Memory B cell (primary cell): ENCODE data around the gene PTPRN2.

Experiments used
- ATAC-seq: fragments of 150-1000 bp; cut with Tn5 transposase; 2 replicates; pipeline ENCODE4 v1.10.0; 2021; ENCODE audit warnings: low read depth, mild to moderate bottlenecking, moderate library complexity
- DNase-seq, 2 donors: peaks; one replicate each; pipeline ENCODE4 v3.0.0; 2022; ENCODE audit warnings: low spot score in 2 of 2
- H3K27ac Mint-ChIP-seq: one replicate; pipeline ENCODE4 v1.8.0; 2022; ENCODE audit warnings: mild to moderate bottlenecking, moderate library complexity, mixed read lengths
- H3K27me3 Mint-ChIP-seq: one replicate; pipeline ENCODE4 v1.8.0; 2022; ENCODE audit warnings: mixed read lengths
- H3K36me3 Mint-ChIP-seq: one replicate; pipeline ENCODE4 v1.8.0; 2022; ENCODE audit warnings: mild to moderate bottlenecking, mixed read lengths
- H3K4me1 Mint-ChIP-seq: one replicate; pipeline ENCODE4 v1.8.0; 2022; ENCODE audit warnings: mixed read lengths
- H3K4me3 Mint-ChIP-seq: one replicate; pipeline ENCODE4 v1.8.0; 2022; ENCODE audit warnings: mild to moderate bottlenecking, moderate library complexity, mixed read lengths
- H3K9me3 Mint-ChIP-seq: one replicate; pipeline ENCODE4 v1.8.0; 2022; ENCODE audit warnings: mixed read lengths

Gene PTPRN2

DNA sequence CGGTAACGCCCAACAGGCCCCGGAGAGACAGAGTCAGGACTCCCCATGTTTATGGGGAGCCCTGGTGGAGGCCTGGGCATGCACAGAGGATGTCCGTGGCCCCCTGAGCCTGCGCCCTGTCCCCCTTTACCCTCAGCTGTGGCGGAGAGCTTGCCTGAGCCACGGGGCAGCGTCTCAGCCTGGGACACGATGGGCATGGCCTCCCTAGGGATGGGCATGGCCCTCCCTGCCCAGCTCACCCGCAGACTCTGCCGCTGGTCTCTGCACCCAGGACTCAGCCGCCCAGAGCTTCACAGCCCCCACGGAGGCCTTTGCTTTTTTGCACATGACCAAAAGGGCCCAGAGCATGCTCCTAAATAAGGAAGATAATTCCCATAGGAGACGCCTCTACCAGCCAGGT, 394.2 kb downstream of the PTPRN2 start:
- ATAC-seq (no peak), DNase-seq (no peak)
- no peaks in the 10 kb centered on the region for H3K27me3 Mint-ChIP-seq
- H3K4me3 Mint-ChIP-seq: no peak overlapping the region
- H3K27ac Mint-ChIP-seq: no peak overlapping the region
- no peaks in the 10 kb centered on the region for H3K36me3 Mint-ChIP-seq
- no peaks in the 10 kb centered on the region for H3K4me1 Mint-ChIP-seq
- peaks cover 9% of the 10 kb centered on the region for H3K9me3 Mint-ChIP-seq

DNA sequence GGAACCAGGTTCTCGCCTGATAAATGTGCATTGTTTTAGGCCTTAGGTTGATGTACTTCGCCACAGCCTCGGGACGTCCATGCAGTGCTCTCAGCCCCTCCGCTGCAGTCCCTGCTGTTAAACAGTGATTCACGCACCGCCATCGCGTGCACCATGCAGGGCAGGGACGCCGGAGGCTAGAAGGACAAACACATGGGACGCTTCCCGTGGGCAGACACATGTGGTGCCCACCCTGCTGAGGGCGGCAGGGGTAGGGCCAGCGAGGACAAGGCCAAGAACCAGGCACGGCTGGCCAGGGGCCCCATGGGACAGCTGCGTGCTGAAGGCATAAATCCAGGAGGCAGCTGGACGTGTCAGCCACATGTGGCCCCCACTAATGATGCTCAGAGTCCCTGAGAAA, 394.7 kb downstream of the PTPRN2 start:
- peaks cover 9% of the 10 kb centered on the region for H3K9me3 Mint-ChIP-seq
- no peak overlapping the region for H3K27ac Mint-ChIP-seq
- H3K27me3 Mint-ChIP-seq: no peaks in the 10 kb centered on the region
- ATAC-seq: no peak
- no peak overlapping the region for H3K4me3 Mint-ChIP-seq
- no peaks in the 10 kb centered on the region for H3K4me1 Mint-ChIP-seq
- DNase-seq: no peak
- H3K36me3 Mint-ChIP-seq: no peaks in the 10 kb centered on the region

- Mint-ChIP-seq H3K4me1 (no peaks in the 10 kb centered on the region), H3K27ac (no peak overlapping the region), H3K9me3 (peaks cover 9% of the 10 kb centered on the region), H3K4me3 (no peak overlapping the region), H3K36me3 (no peaks in the 10 kb centered on the region), H3K27me3 (no peaks in the 10 kb centered on the region)
- DNase-seq: no peak
- ATAC-seq: no peak
Observed at GRCh38 chr7:158192184-158192835, 395.3 kb downstream of the PTPRN2 start.

DNA sequence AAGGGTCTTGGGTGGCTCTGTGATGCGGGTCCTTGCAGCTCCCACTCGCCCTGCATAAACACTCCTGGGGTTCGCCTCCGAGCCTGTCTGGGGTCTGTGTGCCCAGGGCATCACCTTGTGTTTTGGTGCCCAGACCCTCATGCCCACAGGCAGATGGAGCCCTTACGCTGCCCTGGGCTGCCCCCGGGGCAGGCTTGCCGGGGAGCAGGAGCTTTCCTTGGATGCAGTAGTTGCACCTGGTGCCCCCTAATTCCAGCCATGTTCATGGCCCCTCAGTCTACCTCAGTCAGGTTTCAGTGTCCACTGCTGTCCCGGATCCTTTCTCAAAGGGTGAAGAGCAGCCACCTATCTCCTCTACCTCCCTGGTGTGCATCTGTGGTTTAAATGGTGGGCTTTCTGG, 396.0 kb downstream of the PTPRN2 start:
- Mint-ChIP-seq H3K9me3 (peaks cover 9% of the 10 kb centered on the region), H3K27me3 (no peaks in the 10 kb centered on the region), H3K27ac (no peak overlapping the region), H3K36me3 (no peaks in the 10 kb centered on the region), H3K4me1 (no peaks in the 10 kb centered on the region), H3K4me3 (no peak overlapping the region)
- DNase-seq: no peak
- no peak for ATAC-seq

DNA sequence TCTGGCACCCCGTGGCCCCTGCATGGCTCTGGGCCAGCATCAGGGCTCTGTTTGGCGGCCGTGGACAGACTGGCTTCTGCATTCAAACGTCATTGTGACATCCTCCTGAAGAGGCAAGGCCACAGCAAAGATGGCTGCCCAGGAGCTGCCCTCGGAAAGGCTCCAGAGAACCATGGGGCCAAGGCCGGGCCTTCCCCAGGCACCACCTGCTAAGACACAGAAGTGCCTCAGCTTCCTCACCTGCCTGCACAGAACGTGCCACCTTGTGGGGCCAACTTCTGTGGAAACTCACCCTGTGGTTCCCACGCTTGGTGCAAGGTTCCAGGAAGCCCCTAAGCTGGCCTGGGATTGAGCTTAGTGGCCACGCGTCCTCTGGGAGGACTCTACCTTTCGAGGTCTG, 396.9 kb downstream of the PTPRN2 start:
- DNase-seq: no peak
- no peak overlapping the region for H3K4me3 Mint-ChIP-seq
- H3K27ac Mint-ChIP-seq: no peak overlapping the region
- H3K27me3 Mint-ChIP-seq: no peaks in the 10 kb centered on the region
- ATAC-seq: no peak
- H3K4me1 Mint-ChIP-seq: no peaks in the 10 kb centered on the region
- peaks cover 9% of the 10 kb centered on the region for H3K9me3 Mint-ChIP-seq
- H3K36me3 Mint-ChIP-seq: no peaks in the 10 kb centered on the region

DNA sequence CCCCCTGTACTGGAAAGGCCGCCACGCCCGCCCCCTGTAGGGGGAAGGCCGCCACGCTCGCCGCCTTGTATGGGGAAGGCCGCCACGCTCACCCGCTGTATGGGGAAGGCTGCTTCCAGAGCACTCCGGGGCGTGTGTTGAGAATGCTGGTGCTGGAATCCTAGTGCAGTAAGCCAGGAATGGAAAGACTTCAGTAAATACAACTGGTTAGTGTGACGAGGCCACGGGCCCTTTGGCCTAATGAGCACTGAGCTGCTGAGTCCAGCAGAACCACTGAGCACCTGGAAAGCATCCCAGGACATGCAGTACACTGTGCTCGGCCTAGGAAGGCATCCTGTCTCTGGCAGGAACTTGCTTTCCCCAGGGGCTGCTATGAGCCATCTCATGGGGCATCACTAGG, 398.9 kb downstream of the PTPRN2 start:
- no peaks in the 10 kb centered on the region for H3K4me1 Mint-ChIP-seq
- ATAC-seq: no peak
- H3K36me3 Mint-ChIP-seq: no peaks in the 10 kb centered on the region
- H3K4me3 Mint-ChIP-seq: no peak overlapping the region
- no peak overlapping the region for H3K27ac Mint-ChIP-seq
- H3K27me3 Mint-ChIP-seq: no peaks in the 10 kb centered on the region
- DNase-seq: no peak
- no peaks in the 10 kb centered on the region for H3K9me3 Mint-ChIP-seq

DNA sequence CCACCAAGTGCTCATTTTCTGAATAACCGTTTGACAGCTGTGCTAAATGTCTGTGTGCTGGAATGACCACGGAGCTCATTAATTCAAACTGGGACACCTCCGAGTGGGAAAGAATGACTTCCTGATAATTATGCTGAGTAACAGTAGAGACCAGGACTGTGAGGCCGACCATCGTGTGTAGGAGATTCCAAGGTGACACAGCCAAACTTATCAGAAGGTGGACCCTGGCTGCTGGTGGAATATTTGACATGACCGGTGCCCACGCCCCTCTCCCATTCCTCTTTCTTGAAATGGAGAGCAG, 400.0 kb downstream of the PTPRN2 start:
- DNase-seq: no peak
- ATAC-seq: no peak
- no peaks in the 10 kb centered on the region for H3K4me1 Mint-ChIP-seq
- no peak overlapping the region for H3K27ac Mint-ChIP-seq
- peaks cover 4% of the 10 kb centered on the region for H3K9me3 Mint-ChIP-seq
- no peaks in the 10 kb centered on the region for H3K27me3 Mint-ChIP-seq
- H3K4me3 Mint-ChIP-seq: no peak overlapping the region
- H3K36me3 Mint-ChIP-seq: no peaks in the 10 kb centered on the region

DNA sequence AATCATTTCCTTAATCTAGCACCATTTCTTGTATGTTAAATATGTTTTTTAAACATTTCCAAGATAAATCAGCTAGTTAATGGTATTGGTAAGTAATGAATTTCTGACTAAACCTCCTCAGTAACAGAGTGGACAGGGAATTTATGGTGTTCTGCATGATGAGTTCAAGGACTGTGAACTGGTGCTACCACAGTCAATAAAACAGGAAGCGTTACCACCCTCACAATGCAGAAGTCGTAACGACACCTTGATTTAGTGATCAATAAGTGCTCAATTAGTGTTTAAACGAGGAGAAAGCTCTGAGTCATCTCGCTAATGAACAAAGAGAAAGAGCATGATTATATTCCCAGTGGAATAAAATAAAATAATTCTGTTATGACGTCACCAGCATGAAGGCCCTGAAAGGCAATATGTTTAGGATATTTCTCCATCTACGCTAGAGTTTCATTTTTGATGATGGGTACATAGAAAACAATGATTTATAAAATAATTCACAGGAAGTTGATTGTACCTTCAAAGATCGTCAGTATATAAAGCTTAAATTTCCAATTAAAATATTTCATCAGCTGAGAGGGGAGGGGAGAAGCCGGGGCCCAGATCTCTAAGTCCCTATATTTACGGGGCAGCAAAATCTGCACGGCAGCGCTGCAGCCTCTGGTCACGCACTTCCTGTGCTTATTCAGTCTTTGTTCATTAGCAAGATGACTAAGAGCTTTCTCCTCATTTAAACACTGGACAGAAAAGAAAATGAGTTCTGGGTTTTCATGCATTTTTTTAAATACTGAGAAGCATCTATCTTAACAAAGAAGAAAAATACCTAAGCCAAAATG, 400.5 kb downstream of the PTPRN2 start:
- no peaks in the 10 kb centered on the region for H3K27me3 Mint-ChIP-seq
- no peaks in the 10 kb centered on the region for H3K36me3 Mint-ChIP-seq
- H3K4me3 Mint-ChIP-seq: no peak overlapping the region
- no peaks in the 10 kb centered on the region for H3K4me1 Mint-ChIP-seq
- H3K9me3 Mint-ChIP-seq: peaks cover 5% of the 10 kb centered on the region
- H3K27ac Mint-ChIP-seq: no peak overlapping the region
- ATAC-seq (no peak), DNase-seq (no peak)

- Mint-ChIP-seq H3K36me3 (no peaks in the 10 kb centered on the region), H3K27me3 (no peaks in the 10 kb centered on the region), H3K4me1 (no peaks in the 10 kb centered on the region), H3K4me3 (no peak overlapping the region), H3K9me3 (peaks cover 7% of the 10 kb centered on the region), H3K27ac (no peak overlapping the region)
- ATAC-seq (no peak), DNase-seq (no peak)
Observed at GRCh38 chr7:158186406-158186805, 401.2 kb downstream of the PTPRN2 start.

- H3K27me3 Mint-ChIP-seq: no peaks in the 10 kb centered on the region
- H3K27ac Mint-ChIP-seq: no peak overlapping the region
- ATAC-seq: no peak
- no peaks in the 10 kb centered on the region for H3K4me1 Mint-ChIP-seq
- H3K9me3 Mint-ChIP-seq: peaks cover 7% of the 10 kb centered on the region
- DNase-seq: no peak
- no peaks in the 10 kb centered on the region for H3K36me3 Mint-ChIP-seq
- no peak overlapping the region for H3K4me3 Mint-ChIP-seq
Observed at GRCh38 chr7:158185653-158186052, 402.0 kb downstream of the PTPRN2 start.

- H3K4me3 Mint-ChIP-seq: no peak overlapping the region
- no peak overlapping the region for H3K27ac Mint-ChIP-seq
- H3K27me3 Mint-ChIP-seq: no peaks in the 10 kb centered on the region
- no peaks in the 10 kb centered on the region for H3K36me3 Mint-ChIP-seq
- H3K9me3 Mint-ChIP-seq: peaks cover 9% of the 10 kb centered on the region
- ATAC-seq: no peak
- DNase-seq: no peak
- no peaks in the 10 kb centered on the region for H3K4me1 Mint-ChIP-seq
Observed at GRCh38 chr7:158183431-158183830, 404.2 kb downstream of the PTPRN2 start.

- DNase-seq: no peak
- no peak overlapping the region for H3K27ac Mint-ChIP-seq
- peaks cover 19% of the 10 kb centered on the region for H3K9me3 Mint-ChIP-seq
- ATAC-seq: no peak
- peaks cover 4% of the 10 kb centered on the region for H3K36me3 Mint-ChIP-seq
- no peaks in the 10 kb centered on the region for H3K27me3 Mint-ChIP-seq
- H3K4me1 Mint-ChIP-seq: no peaks in the 10 kb centered on the region
- no peak overlapping the region for H3K4me3 Mint-ChIP-seq
Observed at GRCh38 chr7:158176561-158177173, 411.0 kb downstream of the PTPRN2 start.

DNA sequence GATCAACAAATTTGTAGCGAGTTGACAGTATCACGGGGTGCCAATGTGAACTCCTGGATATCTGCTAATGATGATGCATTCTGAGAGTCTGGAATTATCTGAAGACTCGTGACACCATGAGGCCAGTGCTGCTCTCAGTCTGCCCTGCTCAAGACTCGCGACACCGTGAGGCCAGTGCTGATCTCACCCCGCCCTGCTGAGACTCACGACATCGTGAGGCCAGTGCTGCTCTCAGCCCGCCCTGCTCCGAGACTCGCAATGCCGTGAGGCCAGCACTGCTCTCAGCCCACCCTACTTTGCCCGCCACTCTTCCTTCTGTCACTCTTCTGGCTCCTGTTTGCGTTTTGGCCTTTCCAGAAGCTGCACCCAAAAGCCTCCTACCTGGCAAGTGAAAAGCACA, 411.8 kb downstream of the PTPRN2 start:
- DNase-seq: no peak
- Mint-ChIP-seq H3K27ac (no peak overlapping the region), H3K36me3 (peaks cover 4% of the 10 kb centered on the region), H3K9me3 (peaks cover 19% of the 10 kb centered on the region), H3K4me1 (no peaks in the 10 kb centered on the region), H3K27me3 (no peaks in the 10 kb centered on the region), H3K4me3 (no peak overlapping the region)
- no peak for ATAC-seq

DNA sequence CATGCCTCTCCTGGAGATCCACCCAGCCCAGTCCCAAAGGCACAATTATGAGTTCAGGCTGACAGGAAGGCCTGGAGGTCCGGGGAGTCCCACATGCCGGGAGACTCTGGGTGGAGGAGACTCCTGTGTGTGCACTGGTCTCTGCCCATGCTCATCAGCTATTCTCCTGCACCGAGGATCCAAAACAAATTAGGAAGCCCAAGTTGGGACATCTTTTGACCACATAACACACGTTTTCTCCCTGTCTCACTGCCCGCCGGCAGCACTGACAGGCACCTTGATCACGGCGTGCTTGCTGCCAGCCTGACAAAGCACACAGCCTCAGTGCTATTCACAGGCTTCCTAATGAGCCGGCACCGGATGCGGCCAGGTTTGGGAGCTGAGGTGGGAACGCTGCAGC, 412.7 kb downstream of the PTPRN2 start:
- Mint-ChIP-seq H3K27ac (no peak overlapping the region), H3K9me3 (peaks cover 19% of the 10 kb centered on the region), H3K4me1 (no peaks in the 10 kb centered on the region), H3K36me3 (peaks cover 4% of the 10 kb centered on the region), H3K27me3 (no peaks in the 10 kb centered on the region), H3K4me3 (no peak overlapping the region)
- ATAC-seq (no peak), DNase-seq (no peak)

DNA sequence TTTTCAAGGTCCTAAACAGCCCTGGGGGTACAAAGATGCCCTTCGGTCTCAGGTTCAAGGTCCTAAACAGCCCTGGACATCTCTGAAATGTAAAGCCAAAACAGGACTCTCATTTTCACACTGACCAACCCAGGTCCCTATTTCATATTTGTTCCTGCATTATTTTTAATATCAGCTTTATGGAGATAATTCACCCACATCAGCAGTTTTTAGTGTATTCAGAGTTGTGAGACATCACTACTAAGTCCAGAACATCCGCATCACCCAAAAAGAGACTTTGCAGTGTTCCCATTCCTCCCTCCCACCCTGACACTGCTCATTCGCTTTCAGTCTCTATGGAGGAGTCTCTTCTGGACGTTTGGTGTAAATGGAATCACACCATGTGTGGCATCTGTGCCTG, 420.2 kb downstream of the PTPRN2 start:
- H3K4me1 Mint-ChIP-seq: no peaks in the 10 kb centered on the region
- no peak overlapping the region for H3K4me3 Mint-ChIP-seq
- no peak overlapping the region for H3K27ac Mint-ChIP-seq
- ATAC-seq: no peak
- H3K36me3 Mint-ChIP-seq: no peaks in the 10 kb centered on the region
- no peak for DNase-seq
- peaks cover 11% of the 10 kb centered on the region for H3K9me3 Mint-ChIP-seq
- H3K27me3 Mint-ChIP-seq: peaks cover 5% of the 10 kb centered on the region
